Fibroblast of lung (primary cell): Measurements from ENCODE around the gene SSBP3. TPM values are rescaled to one million over a fixed set of nuclear protein-coding genes. Genes with fewer than 3 reads are reported as not detected.

Experiments used
- DNase-seq, 2 donors: peaks; one replicate each; pipeline versions ENCODE4 v3.0.0 to v3.0.0-alpha.2; 2010; ENCODE audit warnings: low read depth in 2 of 2
- H2AFZ ChIP-seq: 2 replicates; pipeline ENCODE4 v1.5.1; 2012; ENCODE audit warnings: low read length, control low read depth, inconsistent platforms
- H3K27ac ChIP-seq: 2 replicates; pipeline ENCODE4 v1.5.1; 2011; ENCODE audit warnings: low read length, control low read depth; ENCODE audit not compliant: insufficient read depth
- H3K27me3 ChIP-seq: 2 replicates; pipeline ENCODE4 v1.5.1; 2011; ENCODE audit warnings: mild to moderate bottlenecking, low read length; ENCODE audit not compliant: control insufficient read depth, insufficient read depth
- H3K36me3 ChIP-seq: 2 replicates; pipeline ENCODE4 v1.5.1; 2011; ENCODE audit warnings: low read length; ENCODE audit not compliant: control insufficient read depth, insufficient read depth
- H3K4me1 ChIP-seq: 2 replicates; pipeline ENCODE4 v1.5.1; 2011; ENCODE audit warnings: low read length; ENCODE audit not compliant: control insufficient read depth, insufficient read depth; ENCODE audit errors: extremely low read depth
- H3K4me2 ChIP-seq: 2 replicates; pipeline ENCODE4 v1.5.1; 2011; ENCODE audit warnings: low read length, control low read depth; ENCODE audit not compliant: insufficient read depth; ENCODE audit errors: extremely low read depth
- H3K4me3 ChIP-seq, 4 experiments: fragments of 200-600 bp in 1 of 4; sonication (generic) in 1 of 4; replicated peaks in 1 of 4; 2 replicates each; pipeline ENCODE4 v1.5.1; 2011 to 2016; ENCODE audit warnings: low read length in 4 of 4, low read depth in 3 of 4, mild to moderate bottlenecking in 3 of 4, control low read depth in 2 of 4, inconsistent platforms in 1 of 4, mixed read lengths in 1 of 4; ENCODE audit not compliant: insufficient read depth in 1 of 4; ENCODE audit errors: control extremely low read depth in 1 of 4
- H3K79me2 ChIP-seq: 2 replicates; pipeline ENCODE4 v1.5.1; 2012; ENCODE audit warnings: mild to moderate bottlenecking, low read length, inconsistent platforms; ENCODE audit not compliant: control insufficient read depth, insufficient read depth
- H3K9ac ChIP-seq: 2 replicates; pipeline ENCODE4 v1.5.1; 2011; ENCODE audit warnings: mild to moderate bottlenecking, low read length, control low read depth; ENCODE audit not compliant: insufficient read depth
- H3K9me3 ChIP-seq: 2 replicates; pipeline ENCODE4 v1.5.1; 2012; ENCODE audit warnings: low read depth, low read length; ENCODE audit not compliant: control insufficient read depth, insufficient read depth
- H4K20me1 ChIP-seq: 2 replicates; pipeline ENCODE4 v1.5.1; 2011; ENCODE audit warnings: low read length; ENCODE audit not compliant: control insufficient read depth, insufficient read depth; ENCODE audit errors: extremely low read depth
- EZH2 ChIP-seq: IDR thresholded peaks from 2 replicates; pipeline ENCODE4 v1.5.1; 2012; ENCODE audit warnings: low read length, control low read depth, mild to moderate bottlenecking; ENCODE audit errors: missing control alignments
- polyA plus RNA-seq, 2 donors: library from polyadenylated mRNA; depleted of rRNA in 1 of 2; stranded (reverse) in 1 of 2; unstranded in 1 of 2; fragments of >200 nt; gene quantifications; 2 replicates each; pipeline ENCODE4 v1.2.1, GENCODE V29; 2011 to 2012; ENCODE audit warnings: missing spikeins in 1 of 2
- total RNA-seq: library from RNA; depleted of rRNA; stranded (reverse); fragments of >200 nt; gene quantifications from 2 replicates; pipeline ENCODE4 v1.2.1, GENCODE V29; 2014
- TF ChIP-seq, protein P1 (sequence below), 2 donors: IDR thresholded peaks in 1 of 2; conservative IDR thresholded peaks in 1 of 2; 1 replicate in 1 of 2; 2 replicates in 1 of 2; pipeline ENCODE4 v1.5.1; 2011 to 2012; ENCODE audit warnings: low read length in 2 of 2, control low read depth in 1 of 2, inconsistent platforms in 1 of 2, low read depth in 1 of 2, mild to moderate bottlenecking in 1 of 2

The SSBP3 gene
- total and polyA plus RNA-seq, 2 donors (not counting 1 experiment from before 2014, with no cell fraction given) = 9.4 to 26.4 TPM

DNA sequence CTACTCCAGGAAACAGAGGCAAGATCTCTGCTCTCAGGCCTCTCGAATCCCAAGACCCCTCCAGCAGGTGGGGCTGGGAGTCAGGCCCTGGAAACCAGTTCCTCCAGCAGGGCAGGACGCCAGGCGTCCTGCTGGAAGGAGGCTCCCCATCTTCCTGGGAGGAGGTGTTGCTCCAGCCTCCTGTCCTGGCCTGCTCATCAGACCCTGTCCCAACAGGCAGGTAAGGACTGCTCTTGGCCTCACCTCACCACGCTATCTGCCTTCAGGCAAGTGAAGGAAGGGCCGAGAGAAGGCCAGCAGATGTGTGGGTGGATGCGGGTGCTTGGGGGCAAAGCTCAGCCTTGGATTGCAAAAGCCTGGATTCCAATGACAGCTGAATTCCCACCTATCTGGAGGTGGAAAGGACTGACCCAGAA lies 82.9 kb downstream of the SSBP3 start:
- Histone ChIP-seq H3K4me1 (peaks cover 28% of the 10 kb centered on the region), H3K27me3 (no peaks in the 10 kb centered on the region), H3K27ac (no peak overlapping the region), H3K9ac (no peak overlapping the region), H3K4me3 (no peak overlapping the region), H3K36me3 (peaks cover 2% of the 10 kb centered on the region), H3K79me2 (peaks cover 12% of the 10 kb centered on the region), H4K20me1 (no peaks in the 10 kb centered on the region), H2AFZ (no peak overlapping the region), H3K9me3 (no peaks in the 10 kb centered on the region), H3K4me2 (no peak overlapping the region)
- DNase-seq = no peak
- TF ChIP-seq, protein P1, sequence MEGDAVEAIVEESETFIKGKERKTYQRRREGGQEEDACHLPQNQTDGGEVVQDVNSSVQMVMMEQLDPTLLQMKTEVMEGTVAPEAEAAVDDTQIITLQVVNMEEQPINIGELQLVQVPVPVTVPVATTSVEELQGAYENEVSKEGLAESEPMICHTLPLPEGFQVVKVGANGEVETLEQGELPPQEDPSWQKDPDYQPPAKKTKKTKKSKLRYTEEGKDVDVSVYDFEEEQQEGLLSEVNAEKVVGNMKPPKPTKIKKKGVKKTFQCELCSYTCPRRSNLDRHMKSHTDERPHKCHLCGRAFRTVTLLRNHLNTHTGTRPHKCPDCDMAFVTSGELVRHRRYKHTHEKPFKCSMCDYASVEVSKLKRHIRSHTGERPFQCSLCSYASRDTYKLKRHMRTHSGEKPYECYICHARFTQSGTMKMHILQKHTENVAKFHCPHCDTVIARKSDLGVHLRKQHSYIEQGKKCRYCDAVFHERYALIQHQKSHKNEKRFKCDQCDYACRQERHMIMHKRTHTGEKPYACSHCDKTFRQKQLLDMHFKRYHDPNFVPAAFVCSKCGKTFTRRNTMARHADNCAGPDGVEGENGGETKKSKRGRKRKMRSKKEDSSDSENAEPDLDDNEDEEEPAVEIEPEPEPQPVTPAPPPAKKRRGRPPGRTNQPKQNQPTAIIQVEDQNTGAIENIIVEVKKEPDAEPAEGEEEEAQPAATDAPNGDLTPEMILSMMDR (conservative IDR thresholded peaks at IDR 0.05 in 1 of 2, IDR thresholded peaks at IDR 0.05 in 1 of 2; ENCODE audit: low read depth in 1 of 2, low read length in 2 of 2) = no peak
- TF ChIP-seq EZH2 = no peak

DNA sequence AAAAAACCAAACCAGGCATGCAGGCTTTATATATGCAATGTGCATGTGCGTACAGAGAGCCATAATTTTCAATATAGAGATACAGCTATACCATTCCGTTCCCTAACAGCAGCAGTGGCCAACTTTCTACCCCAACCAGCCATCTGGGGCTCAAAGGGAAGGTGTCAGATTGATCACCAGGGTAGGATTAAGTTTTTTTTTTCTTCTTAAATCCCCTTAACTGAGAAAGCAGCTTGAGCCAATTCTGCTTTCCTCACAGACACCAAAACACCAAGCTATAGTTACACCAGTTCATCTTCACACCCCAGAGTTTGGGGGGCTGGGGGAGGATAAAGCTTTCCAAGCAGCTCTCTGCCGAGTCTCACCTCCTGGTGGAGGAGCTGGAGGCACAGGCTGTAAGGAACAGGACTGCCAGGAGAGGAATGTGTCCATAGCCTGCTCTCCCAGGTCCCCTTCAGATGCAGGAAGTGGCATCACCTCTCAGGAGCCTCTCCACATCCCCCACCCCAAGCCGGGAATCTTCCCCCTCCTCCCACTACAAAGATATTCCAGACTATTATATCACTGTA lies 87.9 kb downstream of the SSBP3 start:
- Histone ChIP-seq H3K4me3 (no peak overlapping the region), H3K27me3 (no peaks in the 10 kb centered on the region), H3K4me2 (no peak overlapping the region), H3K27ac (no peak overlapping the region), H3K79me2 (no peaks in the 10 kb centered on the region), H4K20me1 (no peaks in the 10 kb centered on the region), H3K9me3 (no peaks in the 10 kb centered on the region), H3K9ac (no peak overlapping the region), H3K36me3 (no peaks in the 10 kb centered on the region), H3K4me1 (no peaks in the 10 kb centered on the region), H2AFZ (no peak overlapping the region)
- TF ChIP-seq, protein P1 (conservative IDR thresholded peaks at IDR 0.05 in 1 of 2, IDR thresholded peaks at IDR 0.05 in 1 of 2; ENCODE audit: low read depth in 1 of 2, low read length in 2 of 2) = no peak
- TF ChIP-seq EZH2 = no peak
- DNase-seq = no peak

DNA sequence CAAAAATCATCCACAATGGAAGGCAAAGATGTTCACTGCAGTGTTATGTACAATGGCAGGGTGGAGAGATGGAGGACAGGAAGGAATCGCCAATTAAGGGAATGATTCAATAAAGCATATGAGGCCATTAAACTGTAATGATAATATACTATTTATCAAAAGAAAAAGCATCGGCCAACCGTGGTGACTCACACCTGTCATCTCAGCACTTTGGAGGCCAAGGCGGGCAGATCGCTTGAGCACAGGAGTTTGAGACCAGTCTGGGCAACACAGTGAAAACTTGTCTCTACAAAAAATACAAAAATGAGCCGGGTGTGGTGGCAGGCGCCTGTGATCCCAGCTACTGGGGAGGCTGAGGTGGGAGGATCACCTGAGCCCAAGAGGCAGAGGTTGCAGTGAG lies 89.1 kb downstream of the SSBP3 start:
- Histone ChIP-seq H3K4me3 (no peak overlapping the region), H3K4me2 (no peak overlapping the region), H3K4me1 (peaks cover 3% of the 10 kb centered on the region), H3K79me2 (no peaks in the 10 kb centered on the region), H3K27ac (no peak overlapping the region), H3K9me3 (no peaks in the 10 kb centered on the region), H3K9ac (no peak overlapping the region), H2AFZ (no peak overlapping the region), H3K36me3 (no peaks in the 10 kb centered on the region), H4K20me1 (no peaks in the 10 kb centered on the region), H3K27me3 (no peaks in the 10 kb centered on the region)
- TF ChIP-seq, protein P1 (conservative IDR thresholded peaks at IDR 0.05 in 1 of 2, IDR thresholded peaks at IDR 0.05 in 1 of 2; ENCODE audit: low read depth in 1 of 2, low read length in 2 of 2) = no peak
- no peak for TF ChIP-seq EZH2
- peak in 1 of 2 donors; percentile 55 for DNase-seq
